Right ventricle myocardium superior (tissue), 1 donor: ENCODE data around the gene DCAF6. TPM values are rescaled to one million over a fixed set of nuclear protein-coding genes. Genes with fewer than 3 reads are reported as not detected.
"Not testable (repeated sequence)": the region's sequence is repeated elsewhere in the genome, so short reads cannot be mapped to it uniquely, and the experiment has no call there.

Experiments used
- ATAC-seq: fragments of 200-7000 bp; cut with Tn5 transposase; one replicate; pipeline ENCODE4 v1.9.1; 2020; ENCODE audit warnings: mild to moderate bottlenecking; ENCODE audit not compliant: poor library complexity
- DNase-seq: peaks from one replicate; pipeline ENCODE4 v3.0.0-alpha.2; 2020
- intact Hi-C: fragments of 100-400 bp; cut with DNase I; formaldehyde crosslinking; loops from one replicate; pipeline ENCODE4 v1.11.2; 2022
- total RNA-seq: library from RNA; stranded (reverse); fragmentation: NEBNext Ultra II Directional; extraction: Animal tissue kit (Norgen Biotek cat#: 25700); gene quantifications from one replicate; pipeline ENCODE4 v1.2.1, GENCODE V29; 2021
- donor health status: DM: no; HTN: yes; CAD: no; lungs with severe emphysema.

DCAF6 gene
- total RNA-seq, 1 donor from 2014 or later, result 224 TPM

- ATAC-seq (no peak), DNase-seq (no peak)
- intact Hi-C loops, result no loop called here
Observed at GRCh38 chr1:167922611-167923074, 13.8 kb upstream of the DCAF6 start.

- DNase-seq, result no peak
- no peak for ATAC-seq
- intact Hi-C loops, result no loop called here
Observed at GRCh38 chr1:167923324-167924056, 13.0 kb upstream of the DCAF6 start.

DNA sequence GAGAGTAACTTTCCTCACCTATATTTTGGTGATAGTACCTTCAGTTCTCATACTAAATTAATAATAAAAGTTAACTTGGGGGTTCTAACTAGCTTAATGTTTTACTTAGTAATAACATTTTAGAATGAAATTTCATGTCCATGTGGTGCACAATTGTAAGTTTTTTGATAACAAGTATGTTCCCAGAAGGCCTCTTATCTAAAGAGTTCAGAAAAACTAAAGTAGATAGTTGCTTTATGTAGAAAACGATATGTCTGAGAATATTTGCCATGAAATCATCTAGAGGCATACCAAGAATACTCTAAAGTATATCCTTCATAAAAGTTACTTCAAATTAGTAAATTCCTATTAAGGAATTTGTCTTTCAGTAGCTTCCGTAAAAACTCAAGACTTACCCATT, 12.4 kb upstream of the DCAF6 start:
- DNase-seq, result no peak
- no peak for ATAC-seq
- intact Hi-C loops, result no loop called here

- intact Hi-C loops, result no loop called here
- DNase-seq (no peak), ATAC-seq (no peak)
Observed at GRCh38 chr1:167924543-167925231, 11.8 kb upstream of the DCAF6 start.

DNA sequence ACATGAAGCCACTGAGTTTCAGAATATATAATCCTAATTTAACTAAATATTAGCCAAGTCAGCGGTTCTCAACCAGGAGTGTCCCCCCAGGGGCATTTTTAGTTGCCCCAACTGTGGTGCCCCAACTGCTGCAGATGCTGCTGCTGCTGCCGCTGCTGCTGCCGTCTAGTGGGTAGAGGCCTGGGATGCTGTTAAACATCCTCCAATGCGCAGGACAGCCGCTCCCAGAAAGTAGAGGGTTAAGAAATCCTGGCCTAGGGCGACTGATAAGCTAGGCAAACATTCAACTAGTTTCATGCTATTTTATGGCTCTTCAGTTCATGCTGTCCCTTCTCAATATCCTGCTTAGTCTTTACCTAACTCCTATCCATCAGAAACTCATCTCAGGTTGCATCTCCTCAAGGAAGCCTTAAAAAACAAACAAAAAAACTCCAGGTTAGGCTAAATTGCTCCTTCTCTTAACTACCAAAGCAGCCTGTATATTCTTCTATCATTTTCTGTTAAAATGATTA, 9.9 kb upstream of the DCAF6 start:
- ATAC-seq, result no peak
- intact Hi-C loops, result no loop called here
- no peak for DNase-seq

GRCh38 chr1:167927046-167927754, 9.3 kb upstream of the DCAF6 start:
- intact Hi-C loops, result no loop called here
- ATAC-seq, result no peak

DNA sequence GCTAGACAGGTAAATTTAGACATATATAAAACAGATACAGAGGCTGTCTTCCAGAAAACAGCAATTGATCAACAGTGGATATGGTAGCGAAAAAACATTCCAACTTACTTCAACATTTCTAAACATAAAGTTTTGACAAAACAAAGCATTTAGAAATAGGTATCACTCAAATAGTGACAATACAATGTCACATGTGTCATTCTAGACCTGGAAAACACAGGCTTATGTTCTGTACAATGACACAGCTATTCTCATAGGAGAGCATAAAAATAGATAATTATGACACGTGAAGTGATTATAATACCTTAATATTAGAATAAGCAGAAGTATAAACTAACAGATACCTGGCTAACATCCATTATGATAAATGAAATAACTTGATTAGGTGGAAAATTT, 8.0 kb upstream of the DCAF6 start:
- DNase-seq (no peak), ATAC-seq (no peak)
- intact Hi-C loops, result no loop called here

More at GRCh38 chr1:167927046-167927754, 9.3 kb upstream of the DCAF6 start:
- DNase-seq, result no peak

DNA sequence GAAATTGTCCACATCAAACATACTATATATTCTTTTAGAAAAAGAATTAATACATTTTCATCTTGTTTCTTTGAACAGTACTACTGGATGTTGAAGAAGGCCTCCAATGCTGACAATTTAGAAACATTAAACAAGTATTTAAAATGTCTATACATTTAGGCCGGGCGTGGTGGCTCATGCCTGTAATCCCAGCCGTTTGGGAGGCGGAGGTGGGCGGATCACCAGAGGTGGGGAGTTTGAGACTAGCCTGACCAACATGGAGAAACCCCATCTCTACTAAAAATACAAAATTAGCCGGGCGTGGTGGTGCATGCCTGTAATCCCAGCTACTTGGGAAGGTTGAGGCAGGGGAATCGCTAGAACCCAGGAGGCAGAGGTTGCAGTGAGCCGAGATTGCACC, 7.6 kb upstream of the DCAF6 start:
- intact Hi-C loops, DNase-seq, ATAC-seq: not testable (repeated sequence)

GRCh38 chr1:167929725-167930124, 6.8 kb upstream of the DCAF6 start:
- ATAC-seq (no peak), DNase-seq (no peak)
- intact Hi-C loops, result no loop called here

- no peak for ATAC-seq
- intact Hi-C loops, result no loop called here
- no peak for DNase-seq
Observed at GRCh38 chr1:167933788-167934187, 2.7 kb upstream of the DCAF6 start.

DNA sequence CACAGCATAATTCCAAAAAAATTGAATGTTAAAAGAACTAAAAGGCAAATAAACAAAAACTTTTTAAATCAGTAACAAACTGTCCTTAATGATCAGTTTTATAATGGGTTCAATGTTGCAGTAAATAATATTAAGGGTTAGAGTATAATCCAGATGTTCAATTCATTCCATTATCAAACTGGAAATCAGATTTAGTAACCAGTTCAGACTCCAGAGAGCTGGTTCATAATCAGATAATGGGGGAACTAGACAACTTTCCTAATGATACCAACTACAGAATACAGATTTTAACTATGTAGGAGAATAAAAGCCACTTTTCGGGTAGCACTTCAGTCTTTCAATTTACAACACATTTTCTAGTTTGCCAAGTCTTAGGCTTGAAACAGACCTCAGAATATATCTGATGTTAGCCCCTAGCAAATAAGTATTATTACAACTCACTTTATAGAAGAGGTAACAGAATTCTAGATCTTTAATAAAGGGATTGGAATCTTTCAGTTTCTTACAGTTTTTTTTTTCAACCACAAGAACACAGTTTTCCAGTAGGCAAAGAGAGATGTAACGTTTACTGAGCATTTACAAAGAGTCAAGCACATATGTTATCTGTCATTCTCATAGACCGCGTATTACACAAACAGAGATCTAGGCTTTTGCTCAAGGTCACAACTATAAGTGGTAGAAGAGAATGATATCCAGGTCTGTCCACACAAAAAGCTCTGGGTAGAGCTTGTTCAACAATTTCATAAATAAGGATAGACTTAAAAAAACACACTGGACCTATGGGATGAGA, 1.9 kb upstream of the DCAF6 start:
- intact Hi-C loops, result no loop called here
- ATAC-seq, result no peak
- DNase-seq, result no peak

GRCh38 chr1:167935216-167936067, 1.0 kb upstream of the DCAF6 start:
- ATAC-seq, result peak; percentile 11
- intact Hi-C loops, result no loop called here
- DNase-seq, result peak; percentile 37

GRCh38 chr1:167936930-167937708, 636 bp downstream of the DCAF6 start, which contains the start of gene MPC2:
MPC2 (minus strand) TSS chr1:167937072; CDS start chr1:167935841, 1,231 bp downstream.
- peak; percentile 53 for ATAC-seq
- intact Hi-C loops, result no loop called here
- DNase-seq, result peak; percentile 84

DNA sequence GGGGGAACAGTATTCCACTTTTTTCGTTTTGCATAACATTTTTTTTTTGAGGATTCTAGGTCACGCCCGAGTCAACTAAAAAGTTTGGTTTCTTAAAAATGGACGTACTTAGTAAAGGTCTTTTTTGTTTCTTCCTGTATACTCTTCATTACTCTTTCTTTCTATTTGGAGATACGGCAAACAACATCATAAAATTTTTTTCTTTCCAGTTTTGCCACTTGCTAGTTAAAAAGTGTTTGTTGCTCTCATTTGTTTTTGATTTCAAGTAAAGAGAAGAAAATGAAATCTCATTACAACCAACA, 1.2 kb downstream of the DCAF6 start:
- ATAC-seq (no peak), DNase-seq (no peak)
- intact Hi-C loops, result no loop called here

GRCh38 chr1:167938080-167938636, 1.7 kb downstream of the DCAF6 start:
- ATAC-seq, result no peak
- intact Hi-C loops, result no loop called here
- no peak for DNase-seq

DNA sequence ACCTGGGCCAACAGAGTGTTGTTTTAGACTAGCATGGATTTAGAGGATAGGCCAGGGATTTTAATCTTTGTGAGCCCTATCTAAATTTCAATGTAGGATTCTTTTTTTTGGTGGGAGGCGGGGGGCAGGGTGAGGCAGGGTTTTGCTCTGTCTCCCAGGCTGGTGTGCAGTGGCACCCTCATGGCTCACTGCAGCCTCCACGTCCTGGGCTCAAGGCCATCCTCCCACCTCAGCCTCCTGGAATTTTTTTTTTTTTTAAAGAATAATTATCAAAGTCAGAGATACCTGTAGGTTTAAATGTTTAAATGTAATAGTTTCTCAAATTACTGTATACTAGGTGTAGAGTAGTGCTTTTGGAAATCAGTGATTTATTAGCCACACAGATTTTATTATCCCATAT, 3.8 kb downstream of the DCAF6 start:
- intact Hi-C loops, result no loop called here
- DNase-seq, result no peak
- no peak for ATAC-seq

DNA sequence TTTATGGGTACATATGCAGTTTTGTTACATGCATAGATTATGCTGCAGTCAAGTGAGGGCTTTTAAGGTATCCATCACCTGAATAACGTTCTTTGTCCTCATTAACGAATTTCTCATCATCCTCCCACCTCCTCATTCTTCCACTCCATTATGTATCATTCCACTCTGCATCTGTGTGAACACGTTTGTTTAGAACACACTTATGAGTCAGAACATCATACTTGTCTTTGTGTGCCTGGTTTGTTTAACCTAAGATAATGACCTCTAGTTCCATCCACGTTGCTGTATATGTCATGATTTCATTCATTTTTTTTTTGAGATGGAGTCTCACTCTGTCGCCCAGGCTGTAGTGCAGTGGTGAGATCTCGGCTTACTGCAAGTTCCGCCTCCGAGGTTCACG, 7.1 kb downstream of the DCAF6 start:
- DNase-seq (no peak), ATAC-seq (no peak)
- intact Hi-C loops, result no loop called here
